ENCODE data around the gene C12orf56. TPM values are rescaled to one million over a fixed set of nuclear protein-coding genes. Genes with fewer than 3 reads are reported as not detected.
"Not testable (repeated sequence)": the region's sequence is repeated elsewhere in the genome, so short reads cannot be mapped to it uniquely, and the experiment has no call there.

C12orf56 gene
- total RNA-seq, 1 donor from 2014 or later, result not detected

GRCh38 chr12:64311877-64312276 lies 78.7 kb downstream of the C12orf56 start:
- intact Hi-C loops (cut with DNase I), result no loop called here
- ATAC-seq (no peak), DNase-seq (no peak)
- Histone ChIP-seq H3K4me3 (no peak overlapping the region), H3K27me3 (no peaks in the 10 kb centered on the region), H3K36me3 (no peaks in the 10 kb centered on the region), H3K27ac (no peak overlapping the region), H3K9me3 (no peaks in the 10 kb centered on the region), H3K4me1 (no peaks in the 10 kb centered on the region)
- TF ChIP-seq CTCF (IDR thresholded peaks at IDR 0.05), result no peak

GRCh38 chr12:64304571-64304970 lies 86.0 kb downstream of the C12orf56 start:
- no peak for ATAC-seq
- no peaks in the 10 kb centered on the region for H3K27me3 ChIP-seq
- no peaks in the 10 kb centered on the region for H3K36me3 ChIP-seq
- H3K4me1 ChIP-seq, result no peaks in the 10 kb centered on the region
- intact Hi-C loops (cut with DNase I), result no loop called here
- TF ChIP-seq CTCF (IDR thresholded peaks at IDR 0.05), result no peak
- no peaks in the 10 kb centered on the region for H3K9me3 ChIP-seq
- no peak overlapping the region for H3K27ac ChIP-seq
- no peak for DNase-seq
- H3K4me3 ChIP-seq, result no peak overlapping the region

- Histone ChIP-seq H3K27ac (no peak overlapping the region), H3K27me3 (no peaks in the 10 kb centered on the region), H3K36me3 (no peaks in the 10 kb centered on the region), H3K4me3 (no peak overlapping the region), H3K4me1 (no peaks in the 10 kb centered on the region), H3K9me3 (no peaks in the 10 kb centered on the region)
- TF ChIP-seq CTCF (IDR thresholded peaks at IDR 0.05), result no peak
- DNase-seq, result no peak
- ATAC-seq, result no peak
- intact Hi-C loops (cut with DNase I), result no loop called here
Measured at GRCh38 chr12:64299628-64300027, 90.9 kb downstream of the C12orf56 start.

- no peak for TF ChIP-seq CTCF (IDR thresholded peaks at IDR 0.05)
- intact Hi-C loops (cut with DNase I), result no loop called here
- Histone ChIP-seq H3K36me3 (no peaks in the 10 kb centered on the region), H3K4me3 (no peak overlapping the region), H3K27ac (no peak overlapping the region), H3K4me1 (no peaks in the 10 kb centered on the region), H3K27me3 (no peaks in the 10 kb centered on the region), H3K9me3 (no peaks in the 10 kb centered on the region)
- DNase-seq, result no peak
- no peak for ATAC-seq
Measured at GRCh38 chr12:64296301-64296700, 94.3 kb downstream of the C12orf56 start.

GRCh38 chr12:64293654-64294364 lies 96.7 kb downstream of the C12orf56 start:
- no peak overlapping the region for H3K4me3 ChIP-seq
- no peaks in the 10 kb centered on the region for H3K36me3 ChIP-seq
- intact Hi-C loops (cut with DNase I), result no loop called here
- no peaks in the 10 kb centered on the region for H3K27me3 ChIP-seq
- H3K27ac ChIP-seq, result no peak overlapping the region
- H3K9me3 ChIP-seq, result no peaks in the 10 kb centered on the region
- ATAC-seq, result no peak
- no peak for TF ChIP-seq CTCF (IDR thresholded peaks at IDR 0.05)
- no peaks in the 10 kb centered on the region for H3K4me1 ChIP-seq
- DNase-seq, result no peak

GRCh38 chr12:64293174-64293573 lies 97.4 kb downstream of the C12orf56 start:
- H3K36me3 ChIP-seq; H3K9me3 ChIP-seq; ATAC-seq; H3K27ac ChIP-seq; H3K27me3 ChIP-seq; DNase-seq; H3K4me3 ChIP-seq; intact Hi-C loops (cut with DNase I); H3K4me1 ChIP-seq: not testable (repeated sequence)
